Activated CD4-positive, CD25-positive, alpha-beta regulatory T cell (primary cell): ENCODE results near the gene COA4.
"Not testable (repeated sequence)": the region's sequence is repeated elsewhere in the genome, so short reads cannot be mapped to it uniquely, and the experiment has no call there.

Source experiments
- DNase-seq, 4 experiments: peaks; one replicate each; lab custom pipeline; 2025; lab: John Stamatoyannopoulos, UW

COA4 gene

DNA sequence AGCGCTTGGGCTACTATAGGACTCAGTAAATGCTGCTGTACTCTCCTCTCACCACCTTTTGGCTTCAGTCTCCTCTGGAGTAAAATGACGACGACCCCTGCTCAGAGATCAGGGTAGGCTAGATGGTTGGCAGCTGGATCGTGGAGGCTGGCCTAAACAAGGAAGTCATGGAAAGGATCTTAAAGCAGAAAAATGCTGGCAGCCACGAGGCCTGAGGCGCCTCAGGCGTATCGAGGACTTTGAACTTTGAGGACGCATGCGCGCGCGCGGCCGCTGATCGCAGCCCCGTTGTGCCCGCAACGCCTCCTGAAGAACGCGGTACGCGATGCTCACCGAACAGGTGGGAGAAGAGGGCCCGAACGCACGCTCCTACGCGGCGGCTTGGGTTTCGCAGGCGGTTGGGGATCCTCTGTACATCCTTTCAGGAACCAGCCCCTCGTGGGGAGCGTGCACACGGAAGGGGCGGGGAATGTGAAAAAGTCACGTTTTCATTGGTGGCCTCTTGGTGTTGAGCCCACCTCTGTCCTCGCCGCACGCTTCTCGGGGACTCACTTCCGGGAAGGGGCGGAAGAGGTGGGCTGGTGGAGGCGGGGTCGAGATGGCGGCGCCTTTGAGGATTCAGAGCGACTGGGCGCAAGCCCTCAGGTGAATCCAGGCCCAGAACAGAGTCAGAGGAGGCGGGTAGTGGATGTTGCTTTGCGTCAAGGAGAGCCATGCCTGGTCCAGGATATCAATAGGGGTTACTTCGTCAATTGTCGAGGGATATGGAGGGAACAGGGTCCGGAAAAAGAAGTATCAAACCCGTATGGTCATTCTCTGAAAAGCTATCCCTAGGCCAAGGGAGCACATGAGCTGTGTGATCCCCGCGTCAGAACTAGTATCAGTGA lies at the start of gene COA4, which contains the start of gene PAAF1:
TSS of gene COA4 (minus strand) at position 423 of the 887 bp plus-strand sequence. CDS start 3,468 bp downstream, outside the sequence.
TSS of gene PAAF1 (plus strand) at position 576 of the 887 bp plus-strand sequence. CDS start at position 599, 23 bp downstream.
- peak; percentile 85 to 91 (median 87) for DNase-seq

DNA sequence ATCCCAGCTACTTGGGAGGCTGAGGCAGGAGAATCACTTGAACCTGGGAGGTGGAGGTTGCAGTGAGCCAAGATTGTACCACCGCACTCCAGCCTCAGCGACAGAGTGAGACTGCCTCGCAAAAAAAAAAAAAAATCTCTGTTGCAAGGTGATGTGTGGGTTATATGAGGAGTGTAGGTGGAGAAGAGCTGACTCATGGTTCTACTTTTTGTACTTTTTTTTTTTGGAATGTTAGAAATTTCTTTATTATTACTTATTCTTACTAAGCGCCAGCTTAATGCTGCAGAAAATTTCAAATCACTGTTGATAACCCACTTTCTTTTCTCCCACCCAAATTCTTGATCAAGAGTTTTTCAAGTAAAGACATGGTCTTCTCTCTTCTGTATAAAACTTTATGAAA lies 44.5 kb upstream of the COA4 start:
- no peak for DNase-seq

DNA sequence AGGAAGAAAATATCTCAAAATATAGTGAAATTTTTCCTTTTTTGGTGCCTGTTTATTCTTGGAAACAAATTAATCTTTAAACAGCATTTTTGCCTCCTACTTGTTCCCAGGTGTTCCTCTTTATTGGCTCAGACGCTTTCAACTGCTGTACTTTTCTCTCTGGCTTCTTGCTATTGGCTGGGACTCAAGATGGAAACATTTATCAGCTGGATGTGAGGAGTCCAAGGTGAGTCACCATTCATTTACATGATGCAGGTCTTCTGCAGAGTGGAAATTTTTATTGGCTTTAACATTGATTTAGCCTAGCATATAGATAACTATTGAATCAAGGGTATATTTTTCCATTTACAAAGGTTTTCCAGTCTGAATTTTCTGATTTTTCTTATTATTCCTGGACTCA lies 39.8 kb upstream of the COA4 start:
- DNase-seq = no peak

DNA sequence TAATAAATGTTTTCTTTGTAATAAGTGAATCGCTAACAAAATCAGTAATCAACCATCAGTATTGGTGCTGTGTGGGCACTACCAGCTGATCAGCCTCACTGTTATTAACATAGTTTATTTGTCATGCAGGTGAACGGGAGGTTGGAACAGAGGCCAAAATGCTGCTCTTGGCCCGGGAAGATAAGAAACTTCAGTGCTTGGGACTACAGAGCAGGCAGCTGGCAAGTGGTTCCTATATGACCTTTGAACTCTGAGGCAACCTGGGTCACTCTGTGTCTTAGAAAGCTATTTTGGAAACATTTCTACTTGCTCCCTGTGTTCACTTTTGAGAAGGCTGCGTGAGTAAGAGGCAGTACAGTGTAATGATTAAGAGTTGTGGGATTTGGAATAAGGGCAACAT lies 37.6 kb upstream of the COA4 start:
- no peak for DNase-seq

DNA sequence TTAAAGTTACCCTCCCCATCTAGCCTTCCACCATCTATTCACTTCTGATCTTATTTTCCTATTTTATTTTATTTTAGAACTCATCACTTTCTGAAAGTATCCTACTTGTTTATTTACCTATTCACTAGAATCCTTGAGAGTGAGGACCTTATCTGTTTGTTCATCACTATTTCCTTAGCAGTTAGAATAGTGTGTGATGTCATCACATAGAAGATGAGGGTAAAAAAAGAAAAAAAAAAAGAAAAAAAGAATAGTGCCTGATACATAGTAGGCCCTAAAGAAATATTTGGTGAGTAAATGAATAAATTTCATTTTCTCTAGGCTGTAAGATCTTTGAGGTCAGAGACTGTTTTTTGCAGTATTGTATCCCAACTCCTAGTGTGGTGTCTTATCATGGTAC lies 36.8 kb upstream of the COA4 start:
- no peak for DNase-seq

DNA sequence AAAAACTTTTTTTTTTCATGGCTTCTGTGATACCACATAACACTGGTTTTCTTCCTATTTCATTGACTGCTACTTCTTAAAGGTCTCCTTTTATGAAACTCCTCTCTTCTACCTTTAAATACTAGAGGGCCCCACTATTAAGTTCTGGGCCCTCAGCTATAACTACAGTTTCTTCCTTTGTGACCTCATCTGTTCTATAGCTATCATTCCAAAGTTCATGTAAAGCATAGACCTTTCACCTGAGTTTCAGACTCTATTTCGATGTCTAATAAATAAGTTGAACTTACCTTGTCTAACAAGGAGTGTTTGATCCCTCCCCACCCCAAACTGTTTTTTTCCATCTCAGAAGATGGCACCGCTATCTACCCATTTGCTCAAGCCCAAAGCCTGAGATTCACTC lies 35.4 kb upstream of the COA4 start:
- DNase-seq = no peak

DNA sequence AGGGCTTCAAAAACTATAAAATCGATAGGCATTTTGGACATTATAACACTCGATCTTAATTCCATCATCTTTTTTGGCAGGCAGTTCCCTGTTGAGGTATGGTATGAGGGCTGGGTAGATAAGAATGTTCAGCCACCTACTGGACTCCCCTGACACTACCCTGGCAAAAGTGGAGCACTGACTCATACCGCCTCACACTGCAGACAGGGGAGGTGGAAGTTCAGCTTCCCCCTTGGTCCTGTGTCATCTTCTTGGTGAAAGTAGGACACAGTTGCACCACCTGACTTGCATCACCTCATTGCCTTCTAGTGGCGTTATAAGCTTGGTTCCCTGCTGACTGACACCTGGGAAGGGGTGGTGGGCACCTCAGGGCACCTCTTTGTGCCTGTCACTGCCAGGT lies 30.5 kb upstream of the COA4 start:
- DNase-seq = no peak

DNA sequence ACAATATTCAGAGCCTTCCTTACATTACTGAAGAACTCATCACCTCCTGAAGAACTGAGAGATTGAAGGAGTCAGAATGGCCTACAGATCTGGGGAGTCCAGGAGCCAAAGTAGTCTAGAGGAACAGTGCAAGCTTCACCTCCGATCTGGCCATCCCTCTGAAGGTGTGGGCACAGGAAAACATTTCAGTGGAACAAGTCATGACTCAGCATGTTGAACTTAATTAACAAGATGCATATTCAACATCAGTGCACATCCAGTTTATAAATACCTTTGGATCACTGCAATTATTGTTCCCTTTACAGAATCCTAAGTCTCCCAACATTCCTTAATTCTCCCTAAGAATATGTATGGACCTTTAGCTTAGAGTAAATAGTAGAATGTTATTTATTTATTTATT lies 25.7 kb upstream of the COA4 start:
- no peak for DNase-seq

DNA sequence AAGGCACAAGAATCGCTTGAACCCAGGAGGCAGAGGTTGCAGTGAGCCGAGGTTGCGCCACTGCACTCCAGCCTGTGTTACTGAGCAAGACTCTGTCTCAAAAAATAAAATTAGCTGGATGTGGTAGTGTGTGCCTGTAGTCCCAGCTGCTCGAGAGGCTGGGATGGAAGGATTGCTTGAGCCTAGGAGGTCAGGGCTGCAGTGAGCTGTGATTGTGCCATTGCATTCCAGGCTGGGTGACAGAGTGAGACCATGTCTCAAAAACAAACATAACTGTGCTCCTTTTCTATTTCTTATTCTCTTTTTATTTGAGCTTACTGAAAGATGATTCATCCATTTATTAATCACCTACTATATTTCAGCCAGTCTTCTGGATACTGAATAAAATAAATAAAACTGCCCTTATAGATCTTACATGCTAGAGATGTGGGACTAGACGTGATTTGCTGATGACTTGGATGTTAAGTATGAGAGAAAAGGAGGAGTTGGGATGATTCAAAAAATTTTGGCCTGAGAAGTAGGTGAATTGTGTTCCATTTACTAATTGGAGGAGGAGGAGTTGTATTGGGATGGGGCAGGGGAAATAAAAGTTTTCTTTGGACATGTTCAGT lies 18.2 kb upstream of the COA4 start:
- DNase-seq = no peak

DNA sequence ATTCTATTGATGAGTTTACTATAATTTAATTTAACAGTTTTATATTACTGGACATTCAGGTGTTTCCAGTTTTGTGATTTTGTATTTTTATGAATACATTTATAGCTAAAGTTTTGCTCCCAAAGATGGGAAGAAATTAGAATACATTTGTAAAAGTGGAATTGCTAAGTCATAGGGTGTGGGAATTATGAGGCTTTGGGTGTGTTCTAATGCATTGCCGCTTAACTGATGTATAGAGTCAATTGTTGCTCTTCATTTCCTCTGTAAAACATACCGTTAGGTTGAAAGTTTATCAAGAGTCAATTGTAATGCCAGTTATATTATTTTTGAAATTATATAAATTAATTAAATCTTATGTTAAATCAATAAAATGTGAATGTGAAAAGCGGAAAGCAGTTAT lies 16.4 kb upstream of the COA4 start:
- DNase-seq = no peak

DNA sequence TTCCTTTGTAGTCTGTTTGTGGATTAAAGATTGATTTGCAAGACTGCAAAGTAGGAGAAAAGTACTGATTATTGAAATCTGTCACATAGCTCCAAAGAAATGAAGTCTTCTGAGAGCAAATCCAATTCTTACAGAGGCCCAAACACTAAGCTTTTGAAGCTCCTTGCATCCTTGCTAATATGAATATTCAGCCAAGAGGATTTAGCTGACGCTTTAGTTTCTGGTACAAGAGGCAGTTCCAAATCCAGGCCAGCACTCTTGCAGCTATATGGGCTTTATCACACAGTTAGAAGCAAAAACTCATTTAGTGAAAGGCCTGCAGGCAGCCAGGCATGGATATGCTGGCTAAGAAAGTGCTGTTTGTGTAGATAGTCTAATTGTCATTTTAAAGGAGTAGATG lies 12.9 kb upstream of the COA4 start:
- DNase-seq = no peak

DNA sequence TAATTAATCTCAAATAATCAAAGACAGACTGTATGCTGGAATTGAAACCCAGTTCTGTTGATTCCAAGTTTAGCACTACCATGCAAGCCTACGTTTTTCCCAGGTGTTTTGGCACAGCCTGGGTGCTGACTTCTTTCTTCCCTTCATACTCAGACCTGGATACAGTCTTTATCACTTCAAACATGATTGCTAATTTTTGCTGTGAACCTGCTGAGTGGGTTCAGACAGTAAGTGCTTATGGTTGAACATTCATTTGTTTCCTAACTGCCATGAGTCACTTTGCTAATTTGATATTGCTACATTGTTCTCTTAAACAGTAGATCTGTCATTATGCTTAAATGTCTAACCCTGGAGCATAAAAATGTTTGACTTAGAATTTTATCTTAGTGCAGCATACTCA lies 12.4 kb upstream of the COA4 start:
- no peak for DNase-seq

DNA sequence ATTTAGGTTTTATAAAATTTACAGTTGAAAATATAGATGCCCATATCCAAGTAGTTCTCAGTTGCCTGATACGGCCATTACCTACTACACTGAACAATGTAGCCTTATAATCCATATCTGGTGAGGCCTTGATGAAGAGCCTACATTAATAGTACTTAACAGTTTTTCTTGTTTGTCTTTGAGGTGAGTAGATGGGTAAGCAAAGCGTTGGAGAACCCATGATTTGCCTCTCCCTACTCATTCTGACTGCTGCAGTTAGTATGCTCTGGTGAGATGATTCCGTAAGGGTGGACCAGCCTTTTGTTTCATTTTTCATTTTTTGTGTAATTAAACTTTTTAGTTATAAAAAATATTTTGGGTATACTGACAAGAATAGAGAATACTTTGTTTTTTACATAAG lies 11.6 kb upstream of the COA4 start:
- DNase-seq = no peak

DNA sequence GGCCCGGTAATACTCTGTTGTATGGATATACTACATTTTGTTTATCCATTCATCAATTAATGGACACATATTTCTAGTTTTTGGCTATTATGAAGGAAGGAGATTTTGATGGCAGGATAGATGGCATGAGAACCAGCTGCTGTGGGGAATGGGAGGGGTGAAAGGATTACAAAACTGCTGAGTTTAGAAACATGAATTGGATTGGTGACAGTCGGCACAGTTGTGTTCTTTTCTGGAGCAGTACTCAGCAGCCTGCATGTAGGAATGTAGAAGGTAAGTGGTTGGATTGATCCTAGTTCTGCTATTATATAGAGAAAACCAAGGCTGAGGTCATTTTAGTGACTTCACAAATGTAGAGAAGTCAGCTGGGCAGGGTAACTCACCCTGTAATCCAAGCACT lies 7.2 kb upstream of the COA4 start:
- no peak for DNase-seq

DNA sequence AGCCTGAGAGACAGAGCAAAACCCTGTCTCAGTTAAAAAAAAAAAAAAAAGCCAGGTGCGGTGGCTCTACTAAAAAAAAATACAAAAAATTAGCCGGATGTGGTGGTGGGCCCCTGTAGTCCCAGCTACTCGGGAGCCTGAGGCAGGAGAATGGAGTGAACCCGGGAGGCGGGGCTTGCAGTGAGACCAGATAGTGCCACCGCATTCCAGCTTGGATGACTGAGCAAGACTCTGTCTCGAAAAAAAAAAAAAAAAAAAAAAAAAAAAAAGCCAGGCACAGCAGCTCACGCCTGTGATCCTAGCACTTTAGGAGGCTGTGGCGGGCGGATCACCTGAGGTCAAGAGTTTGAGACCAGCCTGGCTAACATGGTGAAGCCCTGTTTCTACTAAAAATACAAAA lies 3.8 kb upstream of the COA4 start:
- not testable (repeated sequence) for DNase-seq

DNA sequence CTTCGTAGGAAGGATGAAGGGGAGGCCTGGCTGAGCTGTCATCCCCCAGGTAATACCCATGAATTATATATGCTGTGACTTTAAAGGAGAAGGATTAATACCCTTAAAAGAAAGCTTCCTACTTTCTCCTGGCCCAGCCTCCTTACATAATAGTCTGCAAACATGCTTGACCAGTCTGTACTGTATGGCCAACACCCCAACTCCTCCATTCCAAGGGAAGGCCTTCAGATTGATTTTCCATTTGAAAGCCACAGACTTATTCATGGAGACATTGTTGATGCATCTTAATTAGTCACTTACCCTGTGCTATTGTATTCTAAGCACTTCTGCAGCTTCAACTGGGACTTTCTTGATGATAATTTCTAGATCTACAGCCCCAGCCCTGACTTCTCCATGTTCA lies 2.1 kb upstream of the COA4 start:
- DNase-seq = no peak

DNA sequence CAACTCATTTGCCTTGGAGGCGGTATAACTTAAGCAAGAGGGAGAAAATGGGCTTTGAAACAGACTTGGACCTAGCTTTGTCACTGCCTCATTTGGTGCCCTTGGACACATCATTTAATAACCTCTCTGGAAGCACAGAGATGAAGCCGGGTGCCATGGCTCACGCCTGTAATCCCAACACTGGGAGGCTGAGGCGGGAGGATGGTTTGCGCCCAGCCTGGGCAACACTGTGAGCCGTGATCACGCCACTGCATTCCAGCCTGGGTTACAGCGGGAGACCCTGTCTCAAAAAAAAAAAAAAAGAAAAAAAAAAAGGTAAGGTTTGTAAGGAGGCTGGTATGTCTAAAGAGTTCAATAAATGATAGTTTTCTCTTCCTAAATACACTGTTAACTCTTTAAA lies 806 bp downstream of the COA4 start:
- no peak for DNase-seq

DNA sequence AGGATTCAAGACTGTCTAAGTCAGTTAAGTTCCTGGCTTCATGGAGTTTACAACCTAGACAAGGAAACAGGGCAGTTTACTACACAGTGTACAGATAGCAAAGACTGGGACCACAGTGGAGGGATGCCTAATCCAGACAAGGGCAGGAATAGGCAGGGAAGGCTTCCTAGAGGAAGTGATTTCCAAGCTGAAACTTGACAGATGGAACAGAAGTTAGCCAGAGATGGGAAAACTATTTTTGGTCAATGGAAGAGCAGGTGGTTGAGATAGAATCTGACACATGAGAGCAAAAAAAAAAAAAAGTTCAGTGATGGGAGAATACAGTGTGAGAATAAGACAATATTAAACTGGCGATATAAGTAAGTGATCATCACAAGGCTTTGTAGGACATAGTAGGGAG lies 1.3 kb downstream of the COA4 start:
- no peak for DNase-seq

DNA sequence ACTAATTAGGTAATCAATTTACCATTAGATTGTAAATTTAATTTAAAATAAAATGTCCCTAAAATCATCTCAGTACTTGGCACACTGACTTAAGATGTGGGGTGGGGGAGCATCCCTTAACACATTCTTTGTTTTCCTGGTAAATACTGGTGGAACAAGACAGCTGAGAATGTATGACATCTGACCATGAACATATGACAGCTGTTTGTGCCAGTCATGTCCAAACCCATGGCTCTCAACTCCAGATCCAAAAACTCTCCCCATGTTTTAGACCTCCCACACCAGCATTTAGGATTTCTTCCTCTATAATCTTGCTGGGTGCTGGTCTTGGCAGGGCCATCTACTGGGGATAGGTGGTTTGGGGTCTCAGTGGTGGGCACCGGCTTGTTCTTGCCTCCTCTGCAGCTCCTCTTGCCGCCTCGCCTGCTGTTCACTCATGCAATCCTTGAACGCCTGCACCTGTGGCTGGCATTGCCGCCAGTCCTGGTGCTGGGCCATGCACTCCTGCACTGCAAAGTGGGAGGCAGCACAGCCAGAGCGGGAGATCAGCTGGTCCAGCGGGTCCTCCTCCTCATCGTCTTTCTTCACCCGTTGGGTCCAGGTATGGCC lies 3.8 kb downstream of the COA4 start:
- no peak for DNase-seq

DNA sequence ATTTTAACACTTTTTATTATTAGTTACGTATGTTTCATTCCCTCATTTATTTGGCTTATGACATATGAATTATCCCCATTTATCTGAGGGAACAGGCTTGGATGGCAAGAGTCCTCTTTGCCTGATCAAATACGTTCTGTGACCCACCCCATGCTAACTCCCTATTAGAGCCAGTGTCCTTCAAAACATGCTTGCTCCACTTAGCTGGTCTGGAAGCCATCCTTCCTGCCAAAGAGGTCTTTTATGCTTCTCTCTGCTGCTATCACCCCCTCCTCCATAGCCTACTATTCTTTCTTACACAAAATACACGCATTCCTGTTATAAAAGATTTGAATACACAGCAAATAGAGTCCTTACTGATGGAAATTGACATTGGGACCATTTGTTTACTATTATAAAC lies 6.4 kb downstream of the COA4 start:
- DNase-seq = no peak

DNA sequence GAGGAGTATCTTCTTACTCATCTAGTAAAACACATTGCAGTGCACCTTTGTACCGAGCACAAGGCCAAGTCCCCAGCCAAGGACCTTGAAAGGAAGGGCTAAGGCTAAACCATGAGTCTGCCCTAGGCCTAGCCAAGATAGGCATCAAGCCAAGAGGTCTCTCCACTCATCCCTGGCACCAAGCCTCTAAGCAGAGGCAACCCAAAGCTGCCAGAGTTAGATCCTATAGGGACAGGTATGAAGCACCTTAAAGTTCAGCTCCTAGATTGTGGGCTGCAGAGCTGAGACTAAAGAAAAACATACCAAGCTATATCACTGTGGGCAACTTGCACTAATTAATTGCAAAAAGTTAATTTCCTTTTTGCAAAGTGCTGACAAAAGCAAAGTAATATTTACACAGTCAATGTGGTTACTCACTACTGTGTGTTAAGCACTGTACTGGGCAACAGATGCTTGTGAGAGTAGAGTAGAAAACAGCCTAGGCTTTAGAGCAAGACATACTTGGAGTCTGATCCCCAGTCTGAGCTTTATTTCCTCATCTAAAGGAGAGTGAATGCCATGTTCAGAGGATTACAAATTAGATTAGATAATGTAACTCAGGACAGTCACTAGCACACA lies 7.2 kb downstream of the COA4 start:
- DNase-seq = no peak

DNA sequence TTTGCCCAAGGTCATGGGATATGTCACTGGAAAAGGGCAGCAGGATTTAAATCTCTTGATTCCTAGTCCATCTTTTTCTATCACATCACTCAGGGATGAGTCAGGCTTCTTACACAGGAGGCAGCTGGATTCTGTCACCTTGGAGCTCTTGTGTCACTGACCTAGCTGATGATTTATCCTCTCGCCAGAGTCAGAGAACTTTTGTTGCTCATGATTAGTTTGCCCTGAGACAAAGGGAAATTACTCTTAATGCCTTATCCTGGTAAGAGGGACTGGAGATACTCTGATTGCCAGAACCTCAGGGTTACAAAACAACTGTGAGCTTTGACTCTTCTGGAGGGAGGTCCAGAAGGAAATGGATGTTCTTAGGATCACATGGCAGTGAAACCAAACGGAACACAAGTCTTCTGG lies 10.1 kb downstream of the COA4 start:
- no peak for DNase-seq

DNA sequence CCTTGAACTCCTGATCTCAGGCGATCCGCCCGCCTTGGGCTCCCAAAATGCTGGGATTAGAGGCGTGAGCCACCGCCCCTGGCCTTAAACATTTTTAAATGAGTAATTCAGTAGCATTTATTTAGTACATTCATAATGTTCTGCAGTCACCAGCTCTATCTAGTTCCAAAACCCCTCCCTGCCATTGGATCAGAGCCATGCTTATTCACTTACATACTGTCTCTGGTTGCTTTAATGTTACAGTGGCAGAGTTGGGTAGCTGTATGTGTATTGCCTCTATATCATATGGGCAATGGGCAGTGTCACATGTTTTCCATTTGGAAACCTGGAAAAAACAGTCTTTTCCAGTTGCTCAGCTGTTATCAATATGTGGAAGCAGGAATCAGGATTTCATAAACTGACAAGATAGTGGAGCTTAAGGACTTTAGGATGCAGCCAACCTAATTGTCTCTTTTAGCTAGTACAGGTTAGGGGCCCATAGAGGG lies 10.5 kb downstream of the COA4 start:
- DNase-seq = no peak
